ENCODE results near the gene NCKAP5L.
"Not testable (repeated sequence)": the region's sequence is repeated elsewhere in the genome, so short reads cannot be mapped to it uniquely, and the experiment has no call there.

NCKAP5L gene

DNA sequence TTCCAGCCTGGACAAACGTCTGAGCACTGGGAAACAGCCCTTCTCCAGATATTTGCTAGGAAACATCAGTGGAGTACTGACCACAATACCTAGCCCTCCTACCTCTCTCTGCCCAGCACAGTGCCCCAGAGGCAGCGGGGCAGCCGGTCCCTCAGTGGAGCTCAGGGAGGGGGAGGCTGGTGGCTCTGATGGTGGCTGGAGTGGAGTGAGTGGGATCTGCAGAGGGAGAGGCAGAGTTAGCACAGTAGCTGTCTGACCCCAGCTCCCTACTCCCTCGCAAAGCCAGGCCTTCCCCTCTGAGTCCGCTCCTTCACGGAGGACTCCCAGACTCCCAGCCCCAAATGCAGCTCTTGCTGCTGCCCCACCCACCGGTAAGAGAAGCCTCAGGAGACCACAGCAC, 30.0 kb downstream of the NCKAP5L start:
- DNase-seq, result no peak

DNA sequence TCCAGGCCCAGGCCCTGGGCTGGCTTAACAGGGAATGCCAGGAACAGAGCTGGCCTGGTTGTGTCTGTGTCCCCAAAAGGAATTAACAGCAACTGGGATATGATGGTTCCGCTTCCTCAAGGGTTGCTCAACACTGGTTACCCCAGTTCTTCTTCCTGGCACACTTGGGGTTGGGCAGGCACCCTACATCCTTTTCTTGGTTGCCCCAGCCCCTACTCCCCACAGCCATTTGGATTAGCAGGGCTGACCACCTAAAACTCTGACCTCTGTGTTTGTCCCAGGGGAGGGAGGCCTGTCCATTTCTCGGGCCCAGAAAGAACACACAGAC, 30.8 kb downstream of the NCKAP5L start:
- DNase-seq, result no peak

- DNase-seq, result no peak
Observed at GRCh38 chr12:49796606-49797448, 31.4 kb downstream of the NCKAP5L start.

DNA sequence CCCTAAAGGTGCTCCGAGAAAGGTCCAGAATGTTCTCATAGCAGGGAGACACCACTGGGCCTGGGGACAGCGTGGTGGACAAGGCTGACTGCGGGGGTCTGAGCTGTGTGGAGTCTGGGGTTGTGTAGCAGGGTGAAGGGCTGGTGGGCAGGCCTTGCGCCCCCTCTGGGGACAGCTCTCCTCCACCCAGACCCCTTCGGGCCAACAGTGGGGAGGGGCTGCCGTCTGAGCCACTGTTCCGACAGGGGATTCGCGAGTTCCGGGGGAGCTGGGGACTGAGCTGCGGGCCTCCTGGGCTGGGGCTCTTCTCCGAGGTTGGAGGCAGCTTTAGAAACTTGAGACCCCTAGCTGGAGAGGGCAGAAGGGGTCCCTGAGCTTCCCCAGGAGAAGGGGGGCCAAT, 32.1 kb downstream of the NCKAP5L start:
- no peak for DNase-seq

DNA sequence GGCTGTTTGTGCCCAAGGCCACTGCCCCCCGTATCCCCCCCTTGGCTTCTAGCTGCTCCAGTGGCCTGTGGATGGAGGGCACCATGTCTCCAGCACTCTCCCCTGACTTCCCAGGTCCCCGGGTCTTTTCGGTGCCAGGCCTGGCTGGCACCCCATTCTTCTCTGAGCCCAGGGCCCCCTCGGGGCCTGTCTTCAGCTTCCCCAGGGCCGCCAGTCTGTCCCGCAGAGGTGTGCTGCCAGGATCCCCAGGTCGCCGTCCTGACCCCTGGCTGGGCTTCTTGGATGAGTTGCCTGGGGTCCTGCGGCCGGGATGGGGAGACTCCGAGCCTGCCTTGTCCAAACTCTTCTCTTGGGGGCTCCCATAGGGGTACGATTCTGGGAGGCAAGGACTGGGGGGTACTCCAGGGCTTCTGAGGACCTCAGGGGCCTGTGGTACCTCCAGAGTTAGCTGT, 32.5 kb downstream of the NCKAP5L start:
- no peak for DNase-seq

DNA sequence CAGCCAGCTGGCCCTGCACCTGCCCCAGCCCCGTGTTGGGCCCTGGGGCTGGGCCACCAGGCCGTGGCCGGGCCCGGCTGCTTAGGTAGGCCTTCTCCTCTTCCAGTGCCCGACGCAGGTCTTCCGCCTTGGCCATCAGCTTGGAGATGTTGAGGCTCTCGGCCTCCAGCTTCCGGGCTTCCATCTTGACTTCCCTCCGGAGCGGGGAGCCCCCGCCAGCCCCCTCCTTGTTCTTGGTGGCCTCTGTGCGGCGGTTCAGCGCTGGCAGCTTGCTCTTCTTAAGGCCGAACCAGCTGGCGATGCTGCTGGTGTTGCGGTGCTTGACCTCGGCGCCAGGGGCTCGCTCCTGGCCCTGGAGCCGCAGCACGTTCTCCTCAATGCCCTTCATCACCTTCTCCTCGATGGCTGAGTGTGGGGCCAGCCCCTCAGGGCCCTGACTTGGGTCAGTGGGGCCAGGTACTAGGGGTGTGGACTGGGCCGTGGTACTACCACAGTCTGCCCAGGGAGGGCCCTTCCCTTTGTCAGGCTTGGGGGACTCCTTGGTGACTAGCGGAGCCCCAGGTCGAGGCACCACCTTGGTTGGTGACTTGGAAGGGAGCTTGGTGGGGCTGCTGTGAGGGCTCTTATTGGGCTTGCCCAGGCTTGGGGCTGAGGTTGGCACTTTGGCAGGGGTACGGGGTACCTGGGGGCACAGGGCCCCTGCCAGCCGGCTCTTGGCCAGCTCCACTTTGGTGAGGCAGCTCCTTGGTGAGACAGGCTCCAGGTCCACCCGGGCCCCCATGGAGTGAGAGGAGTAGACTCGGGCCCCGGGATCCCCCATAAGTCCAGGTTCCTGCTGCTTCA, 33.2 kb downstream of the NCKAP5L start:
- no peak for DNase-seq

- no peak for DNase-seq
Observed at GRCh38 chr12:49794021-49794420, 34.2 kb downstream of the NCKAP5L start.

GRCh38 chr12:49793620-49794019, 34.6 kb downstream of the NCKAP5L start:
- DNase-seq, result no peak

DNA sequence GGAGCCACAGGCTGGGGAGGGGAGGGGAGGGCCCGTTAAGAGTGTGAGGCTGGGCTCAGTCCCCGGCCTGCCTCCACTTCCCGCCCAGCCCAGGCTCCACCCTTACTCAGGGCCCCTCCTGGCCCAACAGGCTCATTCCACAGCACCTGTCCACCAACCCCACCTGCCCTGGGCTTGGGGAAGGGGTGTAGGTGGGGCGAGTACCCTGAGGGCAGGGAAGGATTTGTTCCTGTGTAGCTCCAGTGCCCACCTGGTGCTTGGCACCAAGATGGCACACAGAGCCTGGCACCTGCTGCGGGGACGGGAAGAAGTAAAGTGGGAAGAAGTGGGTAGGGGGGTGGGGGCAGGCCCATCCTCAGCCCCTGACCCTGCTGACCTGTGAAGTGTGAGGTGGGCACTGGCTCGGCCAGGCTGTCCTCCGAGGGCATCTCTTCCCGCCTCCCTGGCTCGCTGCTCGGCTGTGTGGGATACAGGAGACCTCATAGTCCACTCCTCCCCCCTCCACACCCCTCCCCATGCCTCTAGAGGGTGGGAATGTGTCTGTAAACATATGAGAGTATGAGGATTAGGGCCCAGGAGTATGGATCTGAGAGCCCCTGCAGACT, 35.1 kb downstream of the NCKAP5L start:
- no peak for DNase-seq

GRCh38 chr12:49792181-49792970, 35.8 kb downstream of the NCKAP5L start:
- DNase-seq, result no peak

DNA sequence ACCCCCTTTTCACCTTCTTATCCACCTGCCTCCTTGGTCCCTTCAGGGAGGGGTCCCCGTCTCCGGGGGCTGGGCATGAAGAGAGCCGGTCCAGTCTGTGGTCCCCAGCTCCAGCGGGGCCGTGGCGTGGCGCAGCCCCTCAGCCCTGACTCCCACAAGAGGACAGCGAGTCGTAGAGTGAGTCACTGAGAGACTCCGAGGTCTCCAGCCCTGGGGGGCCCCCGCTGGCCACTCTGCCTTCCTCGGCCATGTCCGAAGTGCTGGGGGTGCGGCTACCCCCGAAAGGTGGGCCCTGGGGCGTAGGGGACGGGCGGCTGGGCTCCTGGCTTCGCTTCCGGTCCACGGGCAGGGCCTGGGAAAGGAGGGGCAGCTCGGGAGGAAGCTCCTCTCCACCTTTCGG, 36.5 kb downstream of the NCKAP5L start:
- no peak for DNase-seq

DNA sequence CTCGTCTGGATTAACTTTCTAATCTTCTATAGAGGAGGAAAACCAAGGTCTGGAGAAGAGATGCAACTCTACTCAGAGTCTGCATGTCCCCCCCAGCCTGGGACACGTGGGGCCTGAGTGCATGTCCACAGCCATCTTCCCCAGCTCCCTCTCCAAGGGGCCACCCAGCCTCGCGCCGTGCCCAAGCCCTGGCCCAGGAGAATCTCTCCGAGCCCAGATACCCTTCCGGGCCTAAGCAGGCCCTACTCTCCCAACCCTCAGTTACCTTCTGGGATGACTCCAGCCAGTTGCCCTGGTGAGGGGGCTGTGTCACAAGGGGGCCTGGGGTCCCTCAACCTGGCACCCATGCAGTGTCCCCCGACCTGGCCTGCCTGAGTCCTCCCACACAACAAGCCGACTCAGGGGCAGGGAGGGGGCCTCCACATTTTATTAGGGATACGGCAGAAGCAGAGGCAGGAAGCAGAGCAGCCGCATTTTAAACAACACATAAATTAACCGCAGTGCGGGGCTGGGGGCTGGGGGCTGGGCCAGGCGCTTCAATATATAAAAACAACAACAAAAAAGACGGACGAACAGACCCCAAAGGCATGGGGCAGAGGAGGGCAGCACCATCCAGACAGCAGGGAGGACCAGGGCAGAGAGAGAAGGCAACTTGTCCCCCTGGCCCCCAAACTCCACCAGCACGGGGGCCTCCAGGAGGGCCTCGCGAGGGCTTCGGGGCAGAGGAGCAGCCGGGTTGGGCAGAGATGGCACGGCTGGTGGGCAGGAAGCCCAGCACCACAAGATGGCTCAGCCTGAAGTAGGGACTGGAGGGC, 37.3 kb downstream of the NCKAP5L start:
- DNase-seq, result no peak

GRCh38 chr12:49789992-49790391, 38.2 kb downstream of the NCKAP5L start:
- DNase-seq, result no peak

- no peak for DNase-seq
Observed at GRCh38 chr12:49787672-49788071, 40.5 kb downstream of the NCKAP5L start.

DNA sequence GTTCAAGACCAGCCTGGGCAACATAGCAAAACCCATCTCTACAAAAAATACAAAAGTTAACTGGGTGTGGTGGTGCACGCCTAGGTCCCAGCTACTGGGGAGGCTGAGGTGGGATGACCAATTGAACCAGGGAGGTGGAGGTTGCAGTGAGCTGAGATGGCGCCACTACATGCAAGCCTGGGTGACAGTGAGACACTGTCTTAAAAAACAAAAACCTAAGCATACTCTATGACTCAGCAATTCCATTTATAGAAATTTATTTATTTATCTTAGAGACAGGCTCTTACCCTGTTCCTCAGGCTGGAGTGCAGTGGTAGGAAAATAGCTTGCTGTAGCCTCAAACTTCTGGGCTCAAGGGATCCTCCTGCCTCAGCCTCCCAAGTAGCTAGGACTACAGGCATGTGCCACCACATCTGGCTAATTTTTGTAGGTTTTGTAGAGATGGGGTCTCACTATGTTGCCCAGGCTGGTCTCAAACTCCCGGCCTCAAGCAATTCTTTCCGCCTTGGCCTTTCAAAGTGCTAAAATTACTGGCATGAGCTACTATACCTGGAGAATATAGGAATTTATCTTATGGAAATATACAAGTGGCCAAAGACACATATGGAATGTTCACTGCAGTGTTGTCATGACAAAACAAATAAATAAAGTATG, 43.3 kb downstream of the NCKAP5L start:
- no peak for DNase-seq

DNA sequence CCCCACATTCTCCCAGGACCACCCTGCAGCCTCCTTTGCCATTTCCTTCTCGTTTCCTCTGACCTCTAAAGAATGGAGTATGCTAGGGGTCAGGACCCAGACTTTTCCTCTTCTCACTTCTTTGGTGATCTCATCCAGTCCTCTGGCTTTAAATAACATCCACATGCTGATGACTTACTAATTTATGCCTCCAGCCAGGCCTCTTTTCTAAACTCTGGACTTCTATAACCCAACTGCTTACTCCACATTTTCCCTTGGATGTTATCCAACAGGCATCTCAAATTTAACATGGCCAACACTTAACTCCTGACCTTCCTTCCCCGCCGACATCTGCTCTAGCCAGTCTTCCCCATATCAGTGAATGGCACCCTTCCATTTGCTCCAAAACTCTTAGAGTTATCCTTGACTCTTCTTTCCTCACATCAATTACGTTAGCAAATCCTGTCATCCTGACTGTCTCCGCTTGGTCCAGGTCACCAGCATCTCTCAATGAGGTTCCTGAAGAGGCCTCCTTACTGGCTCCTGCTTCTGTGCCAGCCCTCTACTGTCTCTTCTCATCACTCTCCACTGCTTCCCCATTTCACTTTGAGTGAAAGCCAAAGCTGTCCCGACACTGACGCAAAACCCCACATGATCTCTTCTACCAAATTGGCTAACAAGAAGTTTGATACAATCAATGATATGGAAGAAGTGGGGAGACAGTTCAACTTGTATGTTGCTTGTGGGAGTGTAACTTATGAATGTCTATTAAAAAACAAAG, 44.1 kb downstream of the NCKAP5L start:
- DNase-seq, result no peak

DNA sequence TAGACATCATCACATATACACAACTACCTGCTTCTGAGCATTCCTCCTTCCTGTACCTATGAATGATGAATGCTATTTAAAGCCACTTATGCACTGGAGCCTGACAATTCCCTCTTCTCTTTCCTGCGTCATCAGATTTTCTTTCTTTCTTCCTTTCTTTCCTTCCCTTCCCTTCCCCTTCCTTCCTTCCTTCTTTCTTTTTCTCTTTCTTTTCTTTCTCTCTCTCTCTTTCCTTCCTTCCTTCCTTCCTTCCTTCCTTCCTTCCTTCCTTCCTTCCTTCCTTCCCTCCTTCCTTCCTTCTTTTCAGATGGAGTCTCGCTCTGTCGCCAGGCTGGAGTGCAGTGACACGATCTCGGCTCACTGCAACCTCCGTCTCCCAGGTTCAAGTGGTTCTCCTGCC, 47.3 kb downstream of the NCKAP5L start:
- not testable (repeated sequence) for DNase-seq

DNA sequence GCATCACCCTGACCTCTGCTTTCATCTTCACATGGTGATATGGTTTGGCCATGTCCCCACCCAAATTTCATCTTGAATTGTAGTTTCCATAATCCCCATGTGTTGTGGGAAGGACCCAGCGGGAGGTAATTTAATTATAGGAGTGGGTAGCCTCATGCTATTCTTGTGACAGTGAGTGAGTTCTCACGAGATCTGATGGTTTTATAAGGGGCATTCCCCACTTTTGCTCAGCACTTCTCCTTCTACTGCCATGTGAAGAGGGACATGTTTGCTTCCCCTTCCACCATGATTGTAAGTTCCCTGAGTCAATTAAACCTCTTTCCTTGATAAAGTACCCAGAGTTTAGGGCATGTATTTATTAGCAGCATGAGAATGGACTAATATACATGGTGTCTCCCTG, 48.6 kb downstream of the NCKAP5L start:
- no peak for DNase-seq

GRCh38 chr12:49777800-49778748, 50.1 kb downstream of the NCKAP5L start:
- no peak for DNase-seq

DNA sequence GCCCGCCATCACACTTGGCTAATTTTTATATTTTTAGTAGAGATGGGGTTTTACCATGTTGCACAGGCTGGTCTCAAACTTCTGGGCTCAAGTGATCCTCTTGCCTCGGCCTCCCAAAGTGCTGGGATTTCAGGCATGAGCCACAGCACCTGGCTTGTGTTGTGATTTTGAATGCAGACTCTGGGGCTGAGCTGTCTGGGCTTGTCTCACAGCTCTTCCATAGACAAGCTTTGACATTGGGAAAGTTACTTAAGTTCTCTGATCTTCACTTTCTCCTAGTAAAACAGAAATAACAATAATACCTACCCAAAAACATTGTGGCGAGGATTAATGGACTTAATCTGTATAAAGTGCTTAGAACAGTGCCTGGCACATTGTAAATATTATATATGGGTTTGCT, 50.9 kb downstream of the NCKAP5L start:
- no peak for DNase-seq

Data from DMS79 treated with DMSO at 0.1 percent for 48 hours (cell line).